Sigmoid colon (tissue), 7 donors: ENCODE measurements around the gene IDH2. TPM values are rescaled to one million over a fixed set of nuclear protein-coding genes. Genes with fewer than 3 reads are reported as not detected.

ENCODE experiments used
- DNase-seq: peaks from one replicate; pipeline ENCODE4 v3.0.0-alpha.2; 2019
- H3K27ac ChIP-seq, 4 donors: fragments of 200-600 bp; sonication (generic); one replicate each; pipeline ENCODE4 v1.5.1; 2016 to 2019; ENCODE audit warnings: mild to moderate bottlenecking in 1 of 4
- H3K27me3 ChIP-seq, 3 donors: fragments of 200-600 bp; sonication (generic); one replicate each; pipeline ENCODE4 v1.5.1; 2019; ENCODE audit warnings: mild to moderate bottlenecking in 1 of 3
- H3K36me3 ChIP-seq, 4 donors: fragments of 200-600 bp; sonication (generic); one replicate each; pipeline ENCODE4 v1.5.1; 2016 to 2019
- H3K4me1 ChIP-seq, 4 donors: fragments of 200-600 bp; sonication (generic); one replicate each; pipeline ENCODE4 v1.5.1; 2017 to 2019
- H3K4me3 ChIP-seq, 4 donors: fragments of 200-600 bp; sonication (generic); one replicate each; pipeline ENCODE4 v1.5.1; 2017 to 2019; ENCODE audit warnings: mild to moderate bottlenecking in 2 of 4, moderate library complexity in 1 of 4
- H3K9me3 ChIP-seq, 4 donors: fragments of 200-600 bp in 3 of 4; sonication (generic) in 3 of 4; one replicate each; pipeline versions ENCODE4 v1.5.1 to v1.6.1; 2013 to 2019
- EP300 ChIP-seq, 4 donors: sonication (generic); formaldehyde crosslinking; IDR thresholded peaks; one replicate each; pipeline ENCODE4 v1.6.1; 2017; ENCODE audit warnings: antibody characterized with exemption in 4 of 4
- POLR2A ChIP-seq, 2 donors: fragments of 450-650 bp; IDR thresholded peaks; one replicate each; pipeline ENCODE4 v1.6.1; 2016; ENCODE audit warnings: antibody characterized with exemption in 2 of 2, mild to moderate bottlenecking in 2 of 2, moderate library complexity in 2 of 2
- POLR2AphosphoS5 ChIP-seq, 4 donors: sonication (generic); formaldehyde crosslinking; IDR thresholded peaks; one replicate each; pipeline ENCODE4 v1.6.1; 2017; ENCODE audit warnings: antibody characterized with exemption in 4 of 4
- WGBS, 2 donors: extraction: QIAGEN DNeasy Blood & Tissue Kit; methylation state at CpG; one replicate each; pipeline ENCODE4 v1.1.7; 2013; 5-methylcytosine and 5-hydroxymethylcytosine counted together
- intact Hi-C: fragments of 100-400 bp; cut with DNase I; formaldehyde crosslinking; loops from one replicate; pipeline ENCODE4 v1.15.1; 2023
- polyA plus RNA-seq, 3 donors: library from polyadenylated mRNA; stranded (reverse); fragments of 200-250 nt; gene quantifications; one replicate each; pipeline ENCODE4 v1.2.3, GENCODE V29; 2013
- total RNA-seq, 4 donors: library from RNA; depleted of rRNA; stranded (reverse); fragments of >200 nt; gene quantifications; one replicate each; pipeline ENCODE4 v1.1.0, GENCODE V29; 2016
- TF ChIP-seq, protein P1 (sequence below), 4 experiments: fragments of 450-650 bp in 3 of 4; fragments of 200-600 bp in 1 of 4; IDR thresholded peaks; one replicate each; pipeline ENCODE4 v1.5.1; 2016 to 2019; ENCODE audit warnings: antibody characterized with exemption in 4 of 4, mild to moderate bottlenecking in 3 of 4, moderate library complexity in 2 of 4
- donor health status: healthy with polysubstance abuse.
- donor health status: Bipolar disorder and iron deficiency.
- donor health status: healthy.

Gene IDH2
- total and polyA plus RNA-seq, 7 donors = 43.8 to 210 (median 111) TPM

GRCh38 chr15:90044191-90044590 lies 58.1 kb downstream of the IDH2 start:
- 93 to 95% methylated on average over 14 of the region's 14 CpGs for WGBS, 2 donors
- H3K4me3 ChIP-seq = no peak overlapping the region
- no peaks in the 10 kb centered on the region for H3K9me3 ChIP-seq
- no peaks in the 10 kb centered on the region for H3K36me3 ChIP-seq
- H3K27me3 ChIP-seq = no peaks in the 10 kb centered on the region
- H3K27ac ChIP-seq = no peak overlapping the region
- TF ChIP-seq, protein P1, sequence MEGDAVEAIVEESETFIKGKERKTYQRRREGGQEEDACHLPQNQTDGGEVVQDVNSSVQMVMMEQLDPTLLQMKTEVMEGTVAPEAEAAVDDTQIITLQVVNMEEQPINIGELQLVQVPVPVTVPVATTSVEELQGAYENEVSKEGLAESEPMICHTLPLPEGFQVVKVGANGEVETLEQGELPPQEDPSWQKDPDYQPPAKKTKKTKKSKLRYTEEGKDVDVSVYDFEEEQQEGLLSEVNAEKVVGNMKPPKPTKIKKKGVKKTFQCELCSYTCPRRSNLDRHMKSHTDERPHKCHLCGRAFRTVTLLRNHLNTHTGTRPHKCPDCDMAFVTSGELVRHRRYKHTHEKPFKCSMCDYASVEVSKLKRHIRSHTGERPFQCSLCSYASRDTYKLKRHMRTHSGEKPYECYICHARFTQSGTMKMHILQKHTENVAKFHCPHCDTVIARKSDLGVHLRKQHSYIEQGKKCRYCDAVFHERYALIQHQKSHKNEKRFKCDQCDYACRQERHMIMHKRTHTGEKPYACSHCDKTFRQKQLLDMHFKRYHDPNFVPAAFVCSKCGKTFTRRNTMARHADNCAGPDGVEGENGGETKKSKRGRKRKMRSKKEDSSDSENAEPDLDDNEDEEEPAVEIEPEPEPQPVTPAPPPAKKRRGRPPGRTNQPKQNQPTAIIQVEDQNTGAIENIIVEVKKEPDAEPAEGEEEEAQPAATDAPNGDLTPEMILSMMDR (IDR thresholded peaks at IDR 0.05) = no peak
- TF ChIP-seq POLR2A (IDR thresholded peaks at IDR 0.05) (no peak), POLR2AphosphoS5 (IDR thresholded peaks at IDR 0.05) (no peak), EP300 (IDR thresholded peaks at IDR 0.05) (no peak)
- peaks cover 0 to 41% (median 27%) of the 10 kb centered on the region in 4 donors for H3K4me1 ChIP-seq
- intact Hi-C loops = no loop called here
- no peak for DNase-seq

- WGBS, 2 donors = 90 to 92% methylated on average over 5 of the region's 5 CpGs
- H3K27me3 ChIP-seq = no peaks in the 10 kb centered on the region
- H3K4me3 ChIP-seq = no peak overlapping the region
- no peak for DNase-seq
- no peaks in the 10 kb centered on the region for H3K9me3 ChIP-seq
- H3K36me3 ChIP-seq = no peaks in the 10 kb centered on the region
- peaks cover 0 to 41% (median 27%) of the 10 kb centered on the region in 4 donors for H3K4me1 ChIP-seq
- no peak overlapping the region for H3K27ac ChIP-seq
- TF ChIP-seq EP300 (IDR thresholded peaks at IDR 0.05) = no peak
- TF ChIP-seq, protein P1 (IDR thresholded peaks at IDR 0.05) = no peak
- no peak for TF ChIP-seq POLR2AphosphoS5 (IDR thresholded peaks at IDR 0.05)
- TF ChIP-seq POLR2A (IDR thresholded peaks at IDR 0.05) = no peak
- intact Hi-C loops = no loop called here
Measured at GRCh38 chr15:90043530-90044010, 58.7 kb downstream of the IDH2 start.

- Histone ChIP-seq H3K4me3 (no peak overlapping the region), H3K36me3 (no peaks in the 10 kb centered on the region), H3K27me3 (no peaks in the 10 kb centered on the region), H3K27ac (no peak overlapping the region), H3K9me3 (no peaks in the 10 kb centered on the region), H3K4me1 (peaks cover 0 to 40% (median 23%) of the 10 kb centered on the region in 4 donors)
- DNase-seq = no peak
- intact Hi-C loops = no loop called here
- 86 to 90% methylated on average over 27 of the region's 27 CpGs for WGBS, 2 donors
- TF ChIP-seq POLR2AphosphoS5 (IDR thresholded peaks at IDR 0.05) (no peak), POLR2A (IDR thresholded peaks at IDR 0.05) (no peak), EP300 (IDR thresholded peaks at IDR 0.05) (no peak)
- TF ChIP-seq, protein P1 (IDR thresholded peaks at IDR 0.05) = no peak
Measured at GRCh38 chr15:90042766-90043529, 59.3 kb downstream of the IDH2 start.

DNA sequence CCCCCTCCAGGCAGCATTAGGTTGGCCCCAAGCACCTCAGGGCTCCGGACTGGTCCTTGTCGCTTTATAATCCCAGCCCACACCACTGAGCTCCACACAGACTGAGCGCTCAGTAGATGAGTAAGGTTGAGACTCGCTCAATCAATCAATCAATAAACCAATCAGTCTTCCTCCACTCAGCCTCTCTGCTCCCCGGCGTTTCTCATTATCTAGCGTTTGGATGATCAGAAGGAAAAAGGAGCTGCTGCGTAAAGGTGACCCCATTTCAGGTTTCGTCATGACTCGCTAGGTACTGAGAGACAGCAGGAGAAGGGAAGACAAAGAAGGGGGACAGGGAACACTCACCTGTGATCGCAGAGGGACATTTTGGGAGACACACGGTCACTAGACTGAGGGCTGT lies 59.9 kb downstream of the IDH2 start:
- intact Hi-C loops = no loop called here
- no peak for DNase-seq

More for the DNA sequence above, 59.9 kb downstream of the IDH2 start:
- H3K27ac ChIP-seq = no peak overlapping the region
- peaks cover 0 to 40% (median 20%) of the 10 kb centered on the region in 4 donors for H3K4me1 ChIP-seq
- H3K27me3 ChIP-seq = no peaks in the 10 kb centered on the region
- no peaks in the 10 kb centered on the region for H3K36me3 ChIP-seq
- TF ChIP-seq, protein P1 (IDR thresholded peaks at IDR 0.05) = no peak
- TF ChIP-seq POLR2AphosphoS5 (IDR thresholded peaks at IDR 0.05) (no peak), EP300 (IDR thresholded peaks at IDR 0.05) (no peak), POLR2A (IDR thresholded peaks at IDR 0.05) (no peak)
- no peak overlapping the region for H3K4me3 ChIP-seq
- WGBS, 2 donors = 96 to 97% methylated on average over 12 of the region's 12 CpGs
- H3K9me3 ChIP-seq = no peaks in the 10 kb centered on the region
